Stimulated activated CD4-positive, alpha-beta T cell treated with anti-CD3 and anti-CD28 coated beads, Interleukin-12 subunit alpha, Interleukin-12 subunit beta, amount 100 ng/mL, for 4 hours (primary cell): Measurements from ENCODE around the gene GPC5.

Experiments
- DNase-seq: peaks from one replicate; pipeline ENCODE4 v3.0.0-alpha.2; 2020

GPC5 gene

DNA sequence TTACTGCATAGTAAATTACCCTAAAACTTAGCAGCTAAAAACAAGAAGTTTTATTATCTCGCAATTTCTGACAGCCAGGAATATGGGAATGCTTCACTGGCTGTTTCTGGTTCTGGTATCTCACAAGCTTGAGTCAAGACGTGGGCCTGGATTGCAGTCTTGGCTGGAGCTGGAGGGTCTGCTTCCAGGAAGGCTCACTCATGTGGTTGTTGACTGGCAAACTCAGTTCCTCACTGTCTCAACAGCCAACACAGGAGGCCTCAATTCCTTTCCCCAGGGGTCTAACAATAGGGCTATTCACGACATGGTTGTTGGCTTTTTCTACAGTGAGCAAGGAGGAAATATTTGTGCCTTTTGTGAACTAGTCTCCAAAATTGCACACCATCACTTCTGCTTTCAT, 146.3 kb downstream of the GPC5 start:
- no peak for DNase-seq

DNA sequence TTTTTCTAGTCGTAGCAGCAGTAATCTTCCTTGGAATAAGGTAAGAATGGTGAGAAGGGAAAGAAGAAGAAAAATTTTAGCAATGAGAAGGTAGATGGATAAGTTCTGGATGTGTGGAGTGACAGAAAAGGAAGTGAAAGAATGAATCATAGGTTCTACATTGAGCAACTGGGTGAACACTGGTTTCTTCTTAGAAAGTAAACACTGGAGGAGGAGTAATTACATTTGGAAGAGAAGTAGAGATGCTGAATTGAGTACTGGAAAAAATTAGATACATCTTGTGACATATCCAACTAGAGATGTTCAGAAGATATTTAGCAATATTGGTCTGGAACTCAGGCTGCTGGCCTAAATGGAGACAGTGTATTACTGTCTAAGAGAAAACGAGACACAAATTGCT, 148.5 kb downstream of the GPC5 start:
- no peak for DNase-seq

DNA sequence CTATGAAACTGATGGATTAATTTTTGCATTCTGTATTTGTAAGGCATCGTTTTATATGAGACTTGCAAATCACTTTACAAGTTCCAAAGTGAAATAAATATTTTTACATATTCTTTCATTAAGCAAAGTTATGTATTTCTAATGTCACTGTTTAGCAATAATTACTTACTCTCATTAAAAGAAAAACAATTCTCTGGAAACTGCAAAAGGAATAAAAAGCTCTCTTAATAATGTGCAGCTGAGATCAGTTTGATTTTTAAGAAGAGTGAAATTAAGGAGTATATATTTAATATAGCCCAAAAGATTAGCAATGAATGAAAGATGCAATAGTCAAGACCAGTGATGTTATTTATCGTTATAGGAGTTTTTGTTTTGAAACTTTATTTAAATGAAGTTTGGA, 155.2 kb downstream of the GPC5 start:
- no peak for DNase-seq

DNA sequence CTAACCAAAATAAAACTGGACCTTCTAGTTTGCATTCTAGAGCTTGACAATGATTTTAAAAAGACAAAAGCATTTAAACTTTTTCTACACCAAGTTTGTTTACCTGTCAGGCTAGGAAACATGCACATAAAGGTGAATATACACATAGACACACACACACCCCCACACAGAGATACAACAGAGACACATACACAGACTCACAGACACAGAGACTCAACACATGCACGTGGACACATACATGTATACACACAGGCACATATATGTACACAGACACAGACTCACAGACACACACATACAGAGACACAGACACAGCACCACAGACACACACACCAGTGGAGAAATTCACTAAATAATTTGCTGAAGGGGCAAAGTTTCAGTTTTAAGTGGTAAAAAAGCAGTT, 155.7 kb downstream of the GPC5 start:
- DNase-seq: no peak

DNA sequence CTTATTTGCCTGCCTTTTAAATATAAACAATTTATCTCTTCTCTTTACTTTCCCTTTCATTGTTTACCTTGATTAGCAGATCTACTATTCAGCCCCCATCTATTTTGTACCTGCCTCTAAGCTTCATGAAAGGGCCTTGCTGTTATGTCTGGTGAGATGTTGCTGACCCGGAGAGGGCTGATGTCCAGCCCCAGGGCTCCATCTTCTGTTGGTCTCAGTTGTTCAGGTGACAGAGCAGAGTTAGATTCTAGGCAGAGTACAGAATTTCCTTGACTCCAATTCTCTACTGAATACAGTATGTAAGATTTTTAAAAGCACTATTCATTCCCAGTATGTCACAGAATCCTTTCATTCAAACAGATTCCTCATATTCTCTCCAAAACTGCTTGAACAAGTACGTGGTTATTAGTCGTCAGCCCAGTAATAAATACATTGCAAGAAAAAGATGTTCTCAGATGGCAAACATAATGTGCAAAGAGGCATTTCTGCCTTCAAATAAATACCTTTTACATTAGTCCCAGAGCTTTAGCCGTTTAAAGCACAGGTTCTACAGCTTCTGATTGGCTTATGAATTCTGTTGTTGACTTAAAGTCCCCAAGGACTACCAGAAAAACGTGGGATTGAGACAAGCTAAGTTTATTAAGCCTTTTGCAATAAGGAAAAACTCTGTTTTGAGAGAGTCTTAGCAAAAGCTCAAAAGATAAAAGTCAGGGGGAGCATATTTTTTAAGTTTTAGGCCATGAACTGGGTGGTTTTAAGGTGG, 159.1 kb downstream of the GPC5 start:
- no peak for DNase-seq

DNA sequence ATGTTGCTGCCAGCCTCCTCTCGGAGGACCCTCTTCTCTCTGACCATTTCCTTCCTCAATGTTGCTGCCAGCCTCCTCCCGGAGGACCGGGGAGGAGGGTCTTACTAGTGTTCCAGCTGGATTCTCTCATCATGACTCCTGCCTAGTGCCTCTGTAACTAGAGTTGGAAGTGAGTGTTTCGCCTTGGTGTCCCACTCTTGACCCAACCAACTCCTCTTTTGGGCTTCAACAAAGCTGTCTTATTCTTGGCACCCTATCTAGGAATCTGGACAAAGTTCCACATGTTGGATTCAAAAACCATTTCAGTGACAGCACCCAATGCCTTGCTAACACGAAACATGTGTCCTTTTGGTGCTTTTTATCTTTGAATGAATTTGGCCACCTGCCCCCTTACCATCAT, 165.4 kb downstream of the GPC5 start:
- no peak for DNase-seq

DNA sequence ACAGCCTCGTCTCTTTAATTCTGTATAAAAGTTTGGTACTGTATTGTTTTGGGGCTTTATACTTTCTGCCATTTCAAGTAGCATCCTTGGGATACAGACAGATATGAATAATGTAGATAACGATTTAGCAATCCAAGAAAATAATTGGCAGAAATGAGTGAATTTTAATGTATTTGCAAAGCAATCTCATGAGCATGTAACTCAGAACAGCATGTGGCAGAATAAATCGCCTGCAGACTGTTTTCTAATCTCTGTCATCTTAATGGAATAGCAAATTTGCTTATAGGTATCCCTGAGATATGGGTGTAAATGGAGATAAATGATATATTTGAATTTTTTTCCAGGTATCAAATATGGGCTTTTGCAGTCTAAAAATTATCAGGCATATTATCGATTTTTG, 166.0 kb downstream of the GPC5 start:
- no peak for DNase-seq

DNA sequence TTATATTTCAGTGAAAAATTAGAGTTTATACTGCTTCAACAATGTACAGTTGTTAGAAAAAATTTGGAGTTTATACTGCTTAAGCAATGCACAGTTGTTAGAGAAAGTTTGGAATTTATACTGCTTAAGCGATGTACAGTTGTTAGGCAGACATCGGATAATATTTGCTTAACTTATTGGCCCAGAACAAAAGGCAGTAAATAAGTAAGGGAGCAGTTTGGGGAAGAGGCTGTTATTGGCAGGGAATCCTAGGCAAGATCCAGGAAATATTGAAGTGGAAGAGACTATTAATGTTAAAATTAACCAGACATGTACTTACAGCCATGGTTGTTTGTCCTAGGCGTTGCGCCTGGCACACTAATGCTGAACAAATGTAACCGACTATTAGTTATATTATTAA, 166.9 kb downstream of the GPC5 start:
- DNase-seq: no peak

DNA sequence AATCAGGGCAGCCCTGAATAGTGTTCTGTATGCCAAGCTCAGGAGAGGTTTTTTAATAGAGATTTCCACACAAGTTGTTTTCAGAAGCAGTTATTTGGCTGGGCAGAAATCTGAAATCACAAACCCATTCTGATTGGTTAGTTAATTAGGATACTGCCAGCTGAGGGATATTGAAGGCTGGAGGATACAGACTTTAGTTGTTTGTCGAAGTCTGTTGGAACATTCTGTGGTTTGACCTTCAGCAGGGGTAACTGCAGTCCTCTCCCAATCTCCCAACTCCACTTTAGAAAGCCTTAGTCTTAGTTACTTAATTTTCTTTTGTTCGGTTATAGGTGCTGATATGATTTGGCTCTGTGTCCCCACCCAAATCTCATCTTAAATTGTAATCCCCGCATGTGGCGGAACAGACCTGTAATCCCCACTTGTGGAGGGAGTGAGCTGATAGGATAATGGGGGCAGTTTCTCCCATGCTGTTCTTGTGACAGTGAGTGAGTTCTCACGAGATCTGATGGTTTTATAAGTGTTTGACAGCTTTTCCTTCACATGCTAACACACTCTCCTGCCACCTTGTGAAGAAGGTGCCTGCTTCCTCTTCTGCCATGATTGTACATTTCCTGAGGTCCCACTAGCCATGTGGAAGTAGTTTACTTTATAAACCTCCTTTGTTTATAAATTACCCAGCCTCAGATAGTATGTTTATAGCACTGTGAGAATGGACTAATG, 169.2 kb downstream of the GPC5 start:
- DNase-seq: no peak

DNA sequence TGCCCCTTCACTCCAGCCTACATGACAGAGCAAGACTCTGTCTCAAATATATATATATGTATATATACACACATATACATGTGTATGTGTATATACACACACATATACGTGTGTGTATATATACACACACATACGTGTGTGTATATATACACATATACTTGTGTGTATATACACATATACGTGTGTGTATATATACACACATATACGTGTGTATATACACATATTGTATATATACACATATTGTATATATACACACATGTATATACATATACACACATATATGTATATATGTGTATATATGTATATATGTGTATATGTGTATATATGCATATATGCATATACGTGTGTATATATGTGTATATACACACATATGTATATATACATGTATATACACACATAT, 173.3 kb downstream of the GPC5 start:
- DNase-seq: no peak

DNA sequence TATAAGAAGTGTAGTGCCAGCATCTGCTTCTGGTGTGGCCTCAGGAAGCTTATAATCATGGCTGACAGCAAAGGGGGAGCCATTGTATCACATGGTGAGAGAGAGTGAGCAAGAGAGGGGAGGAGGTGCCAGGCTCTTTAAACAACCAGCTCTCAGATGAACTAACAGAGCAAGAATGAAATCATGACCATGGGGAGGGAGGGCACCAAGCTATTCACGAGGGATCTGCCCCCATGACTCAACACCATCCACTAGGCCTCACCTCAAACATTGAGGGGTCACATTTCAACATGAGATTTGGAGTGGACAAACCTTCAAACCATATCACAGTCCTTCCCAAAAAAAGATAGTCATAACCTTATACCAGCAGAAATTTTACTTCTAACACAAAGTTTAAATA, 174.0 kb downstream of the GPC5 start:
- DNase-seq: no peak

DNA sequence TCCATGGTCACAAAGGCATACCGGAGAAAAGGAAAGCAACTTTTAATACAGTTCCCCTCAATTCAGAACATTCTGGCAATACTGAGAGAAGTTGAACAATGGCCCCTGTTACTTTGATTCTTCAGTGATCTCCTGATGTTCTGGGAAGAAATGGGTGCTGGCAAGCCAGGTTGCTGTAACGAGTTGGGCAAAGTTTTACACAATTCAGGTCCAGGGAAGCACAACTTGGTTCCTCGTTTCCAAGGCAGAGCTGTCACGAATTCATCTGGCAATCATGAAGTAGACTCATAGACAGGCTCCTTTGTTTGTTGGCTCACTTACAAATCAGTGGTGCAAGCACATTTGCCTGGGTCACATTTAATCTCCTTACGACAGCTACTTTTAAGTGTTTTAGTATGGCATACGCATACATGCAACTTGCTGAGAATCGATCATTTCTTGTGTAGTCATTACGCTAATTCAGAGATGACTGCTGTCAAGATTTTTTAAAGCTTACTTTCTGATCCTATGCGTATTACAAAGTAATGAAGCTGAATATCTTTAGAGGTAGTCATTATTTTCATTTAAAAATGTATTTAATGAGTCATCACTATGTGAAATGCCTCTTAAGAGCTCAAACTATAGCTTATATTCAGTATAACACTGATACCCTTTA, 174.7 kb downstream of the GPC5 start:
- DNase-seq: no peak

DNA sequence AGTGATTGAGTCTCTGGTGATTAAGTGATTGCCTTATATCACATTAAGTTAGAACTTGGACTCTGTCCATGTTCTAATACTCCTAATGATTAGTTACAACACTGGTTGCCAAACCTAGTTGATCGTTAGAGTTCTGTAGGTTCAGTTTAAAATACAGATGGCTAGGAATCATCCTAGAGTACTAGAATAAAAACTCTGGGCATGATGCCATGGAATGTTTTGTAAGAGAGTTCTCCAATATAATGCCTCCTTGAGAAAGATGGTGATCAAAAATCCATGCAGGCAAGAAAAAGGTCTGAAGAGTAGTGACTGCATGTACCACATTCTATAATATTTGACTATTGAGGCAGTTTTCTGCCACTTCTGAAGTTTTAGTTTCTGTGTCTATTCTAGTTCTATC, 176.3 kb downstream of the GPC5 start:
- DNase-seq: no peak

DNA sequence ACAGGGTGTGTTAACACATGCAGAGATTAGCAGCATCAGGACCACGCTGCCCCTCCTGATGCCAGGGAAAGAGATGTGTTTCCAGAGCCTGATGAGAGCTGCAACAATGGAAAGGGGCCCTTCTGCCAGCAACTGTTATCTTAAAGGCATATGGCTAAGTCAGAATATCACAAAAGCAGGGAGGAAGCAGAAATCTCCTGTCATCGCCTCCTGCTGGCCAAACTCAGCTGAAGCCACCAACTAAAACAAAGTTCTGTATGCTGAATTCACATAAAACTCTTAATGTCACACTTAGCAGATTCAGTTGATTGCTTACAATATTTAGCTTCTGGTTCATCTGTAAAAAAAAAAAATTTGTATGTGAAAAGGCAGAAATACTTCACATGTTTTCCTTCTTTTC, 178.2 kb downstream of the GPC5 start:
- no peak for DNase-seq

DNA sequence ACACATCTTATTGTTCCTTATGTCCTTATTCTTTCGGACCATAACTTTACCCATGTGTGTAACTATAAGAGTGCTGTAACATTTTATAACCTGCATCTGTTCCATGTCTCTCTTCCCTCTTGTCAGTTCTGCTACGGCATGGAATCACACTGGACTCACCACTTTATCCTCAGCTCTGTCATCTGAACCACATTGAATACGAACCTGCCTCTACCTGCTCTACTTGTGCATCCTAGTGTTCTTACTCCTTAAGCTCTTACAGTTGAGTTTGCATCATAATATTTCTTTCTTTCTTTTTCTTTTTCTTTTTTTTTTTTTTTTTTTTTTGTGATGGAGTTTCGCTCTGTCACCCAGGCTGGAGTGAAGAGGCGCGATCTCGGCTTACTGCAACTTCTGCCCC, 180.9 kb downstream of the GPC5 start:
- DNase-seq: no peak

DNA sequence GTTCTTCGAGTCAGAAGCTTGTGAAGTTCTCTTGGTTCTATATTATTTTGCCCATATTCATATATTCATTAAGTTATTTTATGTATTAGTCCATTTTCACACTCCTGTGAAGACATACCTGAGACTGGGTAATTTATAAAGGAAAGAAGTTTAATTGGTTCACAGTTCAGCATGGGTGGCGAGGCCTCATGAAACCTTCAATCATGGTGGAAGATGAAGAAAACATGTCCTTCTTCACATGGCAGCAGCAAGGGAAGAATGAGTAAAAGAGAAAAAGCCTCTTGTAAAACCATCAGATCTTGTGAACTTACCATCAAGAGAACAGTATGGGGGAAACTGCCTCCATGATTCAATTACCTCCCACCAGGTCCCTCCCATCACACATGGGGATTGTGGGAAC, 182.3 kb downstream of the GPC5 start:
- DNase-seq: no peak

DNA sequence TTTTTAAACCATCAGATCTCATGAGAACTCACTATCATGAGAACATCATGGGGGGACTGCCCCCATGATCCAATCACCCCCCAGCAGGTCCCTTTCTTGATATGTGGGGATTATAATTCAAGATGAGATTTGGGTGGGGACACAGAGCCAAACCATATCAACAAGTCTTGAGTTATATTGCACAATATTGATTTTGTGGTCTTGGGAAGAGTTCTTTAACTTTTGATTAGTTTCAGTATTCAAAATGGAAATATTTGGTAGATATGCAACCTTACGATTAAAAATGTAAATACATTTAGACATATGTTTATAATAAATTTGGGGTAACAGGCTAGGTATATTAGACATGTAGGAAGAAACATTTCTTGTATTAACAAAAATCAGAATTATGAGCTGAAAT, 188.2 kb downstream of the GPC5 start:
- no peak for DNase-seq

DNA sequence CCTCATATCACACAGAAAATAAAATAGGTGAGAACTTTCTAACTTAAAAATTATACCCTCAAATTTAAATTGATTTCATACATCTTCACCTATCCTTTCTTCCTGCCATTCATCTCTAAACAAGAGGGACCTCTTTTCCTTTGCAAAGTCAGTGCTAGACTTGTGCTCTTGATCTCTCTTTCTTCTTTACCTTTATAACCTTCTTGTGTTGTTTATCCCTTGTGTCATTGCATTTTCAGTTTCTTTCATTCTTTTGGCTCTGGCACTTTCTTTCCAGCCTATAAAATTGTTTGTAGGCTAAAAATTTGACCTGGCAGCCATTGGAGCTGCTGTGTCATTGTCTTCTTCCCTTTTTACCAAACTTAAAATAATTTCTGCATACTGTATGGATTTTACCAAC, 190.1 kb downstream of the GPC5 start:
- no peak for DNase-seq

DNA sequence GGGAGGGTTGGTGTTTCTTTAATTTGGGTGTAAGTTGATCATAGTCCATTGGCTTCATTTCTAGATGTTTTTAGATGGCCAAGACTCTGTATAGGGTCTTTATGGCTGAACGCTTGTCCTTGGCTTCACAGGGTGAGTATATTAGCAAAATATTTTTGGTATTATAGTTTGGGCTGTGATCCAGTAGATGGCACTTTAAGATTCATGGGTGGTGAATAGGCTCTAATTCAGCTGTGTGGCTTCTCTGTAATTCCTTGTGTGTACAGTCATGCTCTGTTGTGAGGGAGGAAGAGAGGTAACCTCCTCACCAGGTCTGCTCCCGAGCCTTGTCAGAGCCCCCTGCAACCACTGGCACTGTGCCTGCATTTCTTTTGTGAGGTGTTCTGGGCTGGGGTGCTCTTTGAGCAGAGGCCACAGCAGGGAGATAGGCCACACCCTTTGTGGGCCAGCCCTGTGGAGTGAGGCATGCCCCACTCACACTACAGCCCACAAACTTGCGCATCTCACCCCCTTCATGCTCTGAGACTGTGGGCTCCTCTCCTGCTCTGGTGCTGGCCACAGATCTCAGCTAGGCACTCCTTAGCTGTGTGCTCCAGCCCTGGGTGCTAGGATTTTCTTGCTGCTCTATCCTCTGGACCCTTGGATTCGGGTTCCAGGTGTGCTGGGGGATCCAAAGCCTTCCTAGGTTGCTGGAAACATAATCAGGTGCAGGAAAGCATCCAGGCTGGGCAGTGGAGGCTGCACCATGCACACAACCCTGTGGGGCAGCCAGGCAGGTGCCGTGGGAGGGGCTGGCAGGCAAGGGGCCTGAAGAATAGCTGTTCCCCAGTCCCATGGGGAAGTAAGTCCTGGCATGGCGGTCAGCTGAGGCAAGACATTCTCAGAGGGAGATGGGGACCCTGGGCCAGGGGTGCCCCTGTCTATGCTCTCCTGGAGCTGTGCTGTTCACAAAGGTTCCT, 193.9 kb downstream of the GPC5 start:
- DNase-seq: no peak

DNA sequence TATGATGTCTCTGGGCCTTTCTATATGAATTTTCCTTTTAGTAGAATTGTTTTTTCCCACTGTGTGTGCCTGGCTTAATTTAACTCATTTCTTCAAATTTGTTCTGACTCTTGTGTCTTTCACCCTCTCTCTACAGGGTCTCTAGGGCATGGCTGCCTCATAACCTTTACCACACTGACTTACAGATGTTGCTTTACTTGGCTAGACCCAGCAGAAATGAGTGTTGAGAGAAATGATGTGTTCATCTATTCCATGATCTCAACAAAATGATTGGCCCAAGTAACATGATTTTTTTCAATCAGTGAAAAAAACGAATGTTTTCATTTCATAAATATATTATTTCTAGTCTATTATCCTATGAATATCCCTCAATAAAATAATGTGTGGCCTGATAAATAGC, 195.0 kb downstream of the GPC5 start:
- DNase-seq: no peak

DNA sequence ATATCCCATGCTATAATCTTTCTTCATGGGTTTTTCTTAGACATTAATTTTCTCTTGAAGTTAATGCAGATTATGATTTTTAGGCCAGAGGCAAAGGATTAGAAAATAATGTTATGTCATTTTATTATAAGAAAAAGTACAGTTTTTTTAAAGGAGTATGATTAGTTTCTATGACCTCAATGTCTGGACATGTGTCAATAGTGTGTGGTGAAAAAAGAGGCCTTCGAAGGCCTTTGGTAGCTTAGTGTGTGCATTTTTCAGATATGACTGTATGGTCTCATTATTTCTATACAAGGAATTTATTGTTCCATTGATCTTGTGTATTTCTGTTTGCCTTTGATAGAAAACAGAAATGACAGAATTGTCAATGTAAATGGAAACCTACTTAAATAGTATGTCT, 195.6 kb downstream of the GPC5 start:
- no peak for DNase-seq

DNA sequence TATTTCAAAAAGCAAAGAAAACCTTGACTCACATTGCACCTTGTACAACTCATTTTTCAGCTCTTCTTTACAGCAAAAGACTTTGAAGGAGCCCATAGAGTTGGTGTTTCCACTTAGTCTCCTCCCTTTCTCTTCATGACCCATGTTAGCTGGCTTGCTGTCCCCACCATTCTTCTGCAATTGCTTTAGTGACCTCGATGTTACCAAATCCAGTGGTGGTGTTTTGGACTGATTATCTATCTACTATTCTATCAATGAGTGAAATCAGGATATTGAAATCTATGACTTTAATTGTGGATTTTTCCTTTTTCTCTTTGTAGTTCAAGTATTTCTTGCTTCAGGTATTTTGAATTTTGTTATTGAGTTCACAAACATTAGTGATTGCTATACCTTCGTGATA, 197.3 kb downstream of the GPC5 start:
- no peak for DNase-seq

DNA sequence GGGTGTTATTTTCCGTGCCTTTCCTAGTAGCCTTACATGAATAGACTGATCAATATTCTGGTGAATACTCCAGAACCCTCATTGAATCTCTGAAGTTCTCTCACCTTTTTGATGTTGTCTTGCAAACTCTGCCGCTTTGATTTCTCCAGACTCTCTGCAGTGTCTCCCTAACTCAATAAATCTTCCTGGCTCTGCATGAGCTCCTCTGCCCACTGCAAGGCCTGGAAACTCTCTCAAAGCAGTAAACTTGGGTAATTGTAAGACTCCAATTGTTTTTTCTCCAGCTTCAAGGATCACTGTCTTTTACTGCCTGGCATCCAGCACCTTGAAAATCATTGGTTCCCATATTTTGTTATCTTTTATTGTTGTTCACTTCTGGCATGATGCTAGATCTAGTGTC, 198.4 kb downstream of the GPC5 start:
- no peak for DNase-seq
